KMS-11 (cell line): ENCODE results near the gene ANKRD31.

Experiments used
- H2AFZ ChIP-seq: fragments of 200-600 bp; sonication (generic); 2 replicates; pipeline ENCODE4 v1.6.1; 2016; ENCODE audit warnings: antibody characterized with exemption, mixed run types, low read depth
- H3K27ac ChIP-seq: fragments of 200-600 bp; sonication (generic); 2 replicates; pipeline ENCODE4 v1.6.1; 2016; ENCODE audit warnings: mild to moderate bottlenecking, mixed run types
- H3K27me3 ChIP-seq: fragments of 200-600 bp; sonication (generic); 2 replicates; pipeline ENCODE4 v1.6.1; 2017; ENCODE audit warnings: mild to moderate bottlenecking, low read depth, mixed run types, moderate library complexity; ENCODE audit not compliant: insufficient read depth
- H3K36me3 ChIP-seq: fragments of 200-600 bp; sonication (generic); 2 replicates; pipeline ENCODE4 v1.6.1; 2017; ENCODE audit warnings: mild to moderate bottlenecking, mixed run types; ENCODE audit not compliant: insufficient read depth
- H3K4me1 ChIP-seq: fragments of 200-600 bp; sonication (generic); 2 replicates; pipeline ENCODE4 v1.6.1; 2016; ENCODE audit warnings: mild to moderate bottlenecking, low read depth, mixed run types; ENCODE audit not compliant: poor library complexity, severe bottlenecking
- H3K4me2 ChIP-seq: fragments of 200-600 bp; sonication (generic); 2 replicates; pipeline ENCODE4 v1.7.0; 2016; ENCODE audit warnings: mild to moderate bottlenecking, mixed run types
- H3K4me3 ChIP-seq: fragments of 200-600 bp; sonication (generic); IDR thresholded peaks from 2 replicates; pipeline ENCODE4 v1.6.1; 2017; ENCODE audit warnings: low read depth, low read length, mixed read lengths; ENCODE audit not compliant: insufficient read depth
- H3K79me2 ChIP-seq: fragments of 200-600 bp; sonication (generic); 2 replicates; pipeline ENCODE4 v1.6.1; 2016; ENCODE audit warnings: low read depth, mixed run types; ENCODE audit not compliant: insufficient read depth
- H3K9ac ChIP-seq: fragments of 200-600 bp; sonication (generic); 2 replicates; pipeline ENCODE4 v1.6.1; 2016; ENCODE audit warnings: mild to moderate bottlenecking, mixed run types
- H4K20me1 ChIP-seq: fragments of 200-600 bp; sonication (generic); 2 replicates; pipeline ENCODE4 v1.6.1; 2016; ENCODE audit warnings: mild to moderate bottlenecking, mixed run types; ENCODE audit not compliant: insufficient read depth
- TF ChIP-seq, protein P1 (sequence below): fragments of 200-600 bp; sonication (generic); conservative IDR thresholded peaks from 2 replicates; pipeline ENCODE4 v1.6.1; 2017; ENCODE audit warnings: low read depth, mild to moderate bottlenecking, antibody characterized with exemption, low read length, moderate library complexity, mixed read lengths

The ANKRD31 gene

GRCh38 chr5:75199946-75200345 lies 36.7 kb downstream of the ANKRD31 start:
- Histone ChIP-seq H3K4me2 (no peak overlapping the region), H3K27me3 (no peaks in the 10 kb centered on the region), H3K79me2 (no peaks in the 10 kb centered on the region), H3K4me1 (no peaks in the 10 kb centered on the region), H3K27ac (no peak overlapping the region), H2AFZ (no peak overlapping the region), H3K36me3 (no peaks in the 10 kb centered on the region), H3K9ac (no peak overlapping the region), H3K4me3 (no peak overlapping the region), H4K20me1 (no peaks in the 10 kb centered on the region)
- TF ChIP-seq, protein P1, sequence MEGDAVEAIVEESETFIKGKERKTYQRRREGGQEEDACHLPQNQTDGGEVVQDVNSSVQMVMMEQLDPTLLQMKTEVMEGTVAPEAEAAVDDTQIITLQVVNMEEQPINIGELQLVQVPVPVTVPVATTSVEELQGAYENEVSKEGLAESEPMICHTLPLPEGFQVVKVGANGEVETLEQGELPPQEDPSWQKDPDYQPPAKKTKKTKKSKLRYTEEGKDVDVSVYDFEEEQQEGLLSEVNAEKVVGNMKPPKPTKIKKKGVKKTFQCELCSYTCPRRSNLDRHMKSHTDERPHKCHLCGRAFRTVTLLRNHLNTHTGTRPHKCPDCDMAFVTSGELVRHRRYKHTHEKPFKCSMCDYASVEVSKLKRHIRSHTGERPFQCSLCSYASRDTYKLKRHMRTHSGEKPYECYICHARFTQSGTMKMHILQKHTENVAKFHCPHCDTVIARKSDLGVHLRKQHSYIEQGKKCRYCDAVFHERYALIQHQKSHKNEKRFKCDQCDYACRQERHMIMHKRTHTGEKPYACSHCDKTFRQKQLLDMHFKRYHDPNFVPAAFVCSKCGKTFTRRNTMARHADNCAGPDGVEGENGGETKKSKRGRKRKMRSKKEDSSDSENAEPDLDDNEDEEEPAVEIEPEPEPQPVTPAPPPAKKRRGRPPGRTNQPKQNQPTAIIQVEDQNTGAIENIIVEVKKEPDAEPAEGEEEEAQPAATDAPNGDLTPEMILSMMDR = no peak

DNA sequence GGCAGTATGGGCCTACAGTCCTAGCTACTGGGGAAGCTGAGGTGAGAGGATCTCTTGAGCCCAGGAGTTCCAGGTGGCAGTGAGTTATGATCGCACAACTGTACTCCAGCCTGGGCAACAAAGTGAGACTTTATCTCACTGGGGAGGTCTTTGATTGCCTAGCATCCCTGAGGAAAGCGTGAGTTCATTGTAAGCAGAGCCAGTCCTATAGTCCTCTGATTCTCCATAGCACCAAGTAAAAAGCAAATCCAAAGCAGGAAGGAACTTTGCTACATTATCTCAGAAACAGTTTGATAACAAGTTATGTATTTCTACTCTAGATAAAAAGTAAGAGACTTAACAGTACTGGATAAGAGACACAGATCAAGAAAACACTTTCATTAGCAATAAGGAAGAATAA lies 37.6 kb downstream of the ANKRD31 start:
- Histone ChIP-seq H4K20me1 (no peaks in the 10 kb centered on the region), H3K27me3 (no peaks in the 10 kb centered on the region), H3K9ac (no peak overlapping the region), H3K79me2 (no peaks in the 10 kb centered on the region), H2AFZ (no peak overlapping the region), H3K36me3 (no peaks in the 10 kb centered on the region), H3K4me2 (no peak overlapping the region), H3K27ac (no peak overlapping the region), H3K4me3 (no peak overlapping the region), H3K4me1 (no peaks in the 10 kb centered on the region)
- TF ChIP-seq, protein P1 = no peak

GRCh38 chr5:75197745-75198144 lies 38.9 kb downstream of the ANKRD31 start:
- Histone ChIP-seq H3K27me3 (no peaks in the 10 kb centered on the region), H3K36me3 (no peaks in the 10 kb centered on the region), H3K27ac (no peak overlapping the region), H4K20me1 (no peaks in the 10 kb centered on the region), H3K9ac (no peak overlapping the region), H3K4me3 (no peak overlapping the region), H2AFZ (no peak overlapping the region), H3K4me2 (no peak overlapping the region), H3K4me1 (no peaks in the 10 kb centered on the region), H3K79me2 (no peaks in the 10 kb centered on the region)
- TF ChIP-seq, protein P1 = no peak

- Histone ChIP-seq H4K20me1 (no peaks in the 10 kb centered on the region), H3K4me1 (no peaks in the 10 kb centered on the region), H2AFZ (no peak overlapping the region), H3K4me3 (no peak overlapping the region), H3K36me3 (no peaks in the 10 kb centered on the region), H3K9ac (no peak overlapping the region), H3K27ac (no peak overlapping the region), H3K79me2 (no peaks in the 10 kb centered on the region), H3K4me2 (no peak overlapping the region), H3K27me3 (no peaks in the 10 kb centered on the region)
- TF ChIP-seq, protein P1 = no peak
These were observed 43.9 kb downstream of the ANKRD31 start for GRCh38 chr5:75192804-75193203.

GRCh38 chr5:75192264-75192663 lies 44.4 kb downstream of the ANKRD31 start:
- Histone ChIP-seq H3K27me3 (no peaks in the 10 kb centered on the region), H3K4me1 (no peaks in the 10 kb centered on the region), H3K36me3 (no peaks in the 10 kb centered on the region), H3K79me2 (no peaks in the 10 kb centered on the region), H3K4me3 (no peak overlapping the region), H3K9ac (no peak overlapping the region), H2AFZ (no peak overlapping the region), H3K4me2 (no peak overlapping the region), H3K27ac (no peak overlapping the region), H4K20me1 (no peaks in the 10 kb centered on the region)
- TF ChIP-seq, protein P1 = no peak
